Stomach (tissue), 9 donors: ENCODE data around the gene FSTL4. TPM values are rescaled to one million over a fixed set of nuclear protein-coding genes. Genes with fewer than 3 reads are reported as not detected.

Source experiments
- DNase-seq, 2 donors: peaks; one replicate each; pipeline versions ENCODE4 v3.0.0 to v3.0.0-alpha.2; 2013 to 2019
- H3K27ac ChIP-seq, 5 donors: fragments of 200-600 bp in 4 of 5; sonication (generic) in 4 of 5; one replicate each; pipeline ENCODE4 v1.5.1; 2013 to 2019; ENCODE audit warnings: mild to moderate bottlenecking in 1 of 5, moderate library complexity in 1 of 5
- H3K27me3 ChIP-seq, 3 donors: fragments of 200-600 bp; sonication (generic); one replicate each; pipeline ENCODE4 v1.5.1; 2017 to 2019; ENCODE audit warnings: mixed run types in 1 of 3
- H3K36me3 ChIP-seq, 4 donors: fragments of 200-600 bp; sonication (generic); 1 replicate in 3 of 4; 2 replicates in 1 of 4; pipeline ENCODE4 v1.5.1; 2016 to 2019
- H3K4me1 ChIP-seq, 4 donors: fragments of 200-600 bp; sonication (generic); one replicate each; pipeline ENCODE4 v1.5.1; 2016 to 2019
- H3K4me3 ChIP-seq, 4 donors: fragments of 200-600 bp; sonication (generic) in 3 of 4; one replicate each; pipeline ENCODE4 v1.5.1; 2016 to 2019; ENCODE audit warnings: mild to moderate bottlenecking in 1 of 4
- H3K9me3 ChIP-seq, 4 donors: fragments of 200-600 bp; sonication (generic); one replicate each; pipeline ENCODE4 v1.5.1; 2016 to 2019
- EP300 ChIP-seq: sonication (generic); formaldehyde crosslinking; IDR thresholded peaks from one replicate; pipeline ENCODE4 v1.6.1; 2017; ENCODE audit warnings: antibody characterized with exemption
- POLR2A ChIP-seq, 4 donors: fragments of 450-650 bp; IDR thresholded peaks; one replicate each; pipeline ENCODE4 v1.6.1; 2016; ENCODE audit warnings: antibody characterized with exemption in 4 of 4, control low read depth in 2 of 4, mild to moderate bottlenecking in 1 of 4, moderate library complexity in 1 of 4
- POLR2AphosphoS5 ChIP-seq, 3 donors: sonication (generic); formaldehyde crosslinking; IDR thresholded peaks; one replicate each; pipeline ENCODE4 v1.6.1; 2016; ENCODE audit warnings: antibody characterized with exemption in 3 of 3
- WGBS, 5 donors: extraction: QIAGEN DNeasy Blood & Tissue Kit in 3 of 5; methylation state at CpG; one replicate each; pipeline versions ENCODE4 v1.1.5 to v1.1.7; 2013 to 2018; 5-methylcytosine and 5-hydroxymethylcytosine counted together
- intact Hi-C: fragments of 100-400 bp; cut with DNase I; formaldehyde crosslinking; loops from one replicate; pipeline ENCODE4 v1.15.1; 2023; ENCODE audit warnings: low total_unique reads
- polyA plus RNA-seq, 3 donors: library from polyadenylated mRNA; stranded (reverse); fragments of 200-250 nt; gene quantifications; one replicate each; pipeline ENCODE4 v1.2.3, GENCODE V29; 2013
- total RNA-seq, 5 donors: library from RNA; depleted of rRNA; stranded (reverse); fragments of >200 nt; gene quantifications; one replicate each; pipeline versions ENCODE4 v1.1.0 to v1.2.3, GENCODE V29; 2014 to 2016
- TF ChIP-seq, protein P1 (sequence below), 7 experiments: fragments of 450-650 bp in 4 of 7; fragments of 200-600 bp in 3 of 7; sonication (generic) in 3 of 7; IDR thresholded peaks; one replicate each; pipeline ENCODE4 v1.5.1; 2016 to 2019; ENCODE audit warnings: antibody characterized with exemption in 7 of 7, control low read depth in 2 of 7, mild to moderate bottlenecking in 1 of 7
- donor health status: healthy with polysubstance abuse.
- donor health status: Bipolar disorder and iron deficiency.
- donor health status: healthy.

Gene FSTL4
- total and polyA plus RNA-seq, 8 donors = 0.37 to 0.55 TPM; not detected in 6

- Histone ChIP-seq H3K4me3 (no peak overlapping the region), H3K4me1 (no peaks in the 10 kb centered on the region), H3K9me3 (no peaks in the 10 kb centered on the region), H3K27me3 (peaks cover 0 to 18% (median 0%) of the 10 kb centered on the region in 3 donors), H3K36me3 (no peaks in the 10 kb centered on the region), H3K27ac (no peak overlapping the region)
- whole genome bisulfite sequencing, 5 donors = 65 to 73% (median 72%) methylated on average over 9 of the region's 9 CpGs
- TF ChIP-seq POLR2AphosphoS5 (IDR thresholded peaks at IDR 0.05) (no peak), POLR2A (IDR thresholded peaks at IDR 0.05) (no peak), EP300 (no peak)
- TF ChIP-seq, protein P1, sequence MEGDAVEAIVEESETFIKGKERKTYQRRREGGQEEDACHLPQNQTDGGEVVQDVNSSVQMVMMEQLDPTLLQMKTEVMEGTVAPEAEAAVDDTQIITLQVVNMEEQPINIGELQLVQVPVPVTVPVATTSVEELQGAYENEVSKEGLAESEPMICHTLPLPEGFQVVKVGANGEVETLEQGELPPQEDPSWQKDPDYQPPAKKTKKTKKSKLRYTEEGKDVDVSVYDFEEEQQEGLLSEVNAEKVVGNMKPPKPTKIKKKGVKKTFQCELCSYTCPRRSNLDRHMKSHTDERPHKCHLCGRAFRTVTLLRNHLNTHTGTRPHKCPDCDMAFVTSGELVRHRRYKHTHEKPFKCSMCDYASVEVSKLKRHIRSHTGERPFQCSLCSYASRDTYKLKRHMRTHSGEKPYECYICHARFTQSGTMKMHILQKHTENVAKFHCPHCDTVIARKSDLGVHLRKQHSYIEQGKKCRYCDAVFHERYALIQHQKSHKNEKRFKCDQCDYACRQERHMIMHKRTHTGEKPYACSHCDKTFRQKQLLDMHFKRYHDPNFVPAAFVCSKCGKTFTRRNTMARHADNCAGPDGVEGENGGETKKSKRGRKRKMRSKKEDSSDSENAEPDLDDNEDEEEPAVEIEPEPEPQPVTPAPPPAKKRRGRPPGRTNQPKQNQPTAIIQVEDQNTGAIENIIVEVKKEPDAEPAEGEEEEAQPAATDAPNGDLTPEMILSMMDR (IDR thresholded peaks at IDR 0.05) = no peak
- DNase-seq = no peak
- intact Hi-C loops = no loop called here
These were observed 89.2 kb downstream of the FSTL4 start for GRCh38 chr5:133523013-133523658.

GRCh38 chr5:133521801-133522200, 90.5 kb downstream of the FSTL4 start:
- TF ChIP-seq EP300 = no peak
- TF ChIP-seq, protein P1 (IDR thresholded peaks at IDR 0.05) = no peak
- TF ChIP-seq POLR2A (IDR thresholded peaks at IDR 0.05) = no peak
- no peak for TF ChIP-seq POLR2AphosphoS5 (IDR thresholded peaks at IDR 0.05)
- Histone ChIP-seq H3K27ac (no peak overlapping the region), H3K4me3 (no peak overlapping the region), H3K4me1 (no peaks in the 10 kb centered on the region), H3K36me3 (no peaks in the 10 kb centered on the region), H3K9me3 (no peaks in the 10 kb centered on the region), H3K27me3 (peaks cover 0 to 18% (median 0%) of the 10 kb centered on the region in 3 donors)
- WGBS, 5 donors = 88 to 98% (median 91%) methylated on average over 2 of the region's 2 CpGs
- intact Hi-C loops = no loop called here
- DNase-seq = no peak

- no peaks in the 10 kb centered on the region for H3K9me3 ChIP-seq
- DNase-seq = no peak
- H3K4me1 ChIP-seq = no peaks in the 10 kb centered on the region
- TF ChIP-seq, protein P1 (IDR thresholded peaks at IDR 0.05) = no peak
- TF ChIP-seq POLR2AphosphoS5 (IDR thresholded peaks at IDR 0.05) = no peak
- WGBS, 5 donors = 40 to 77% (median 64%) methylated on average over 2 of the region's 2 CpGs
- no peaks in the 10 kb centered on the region for H3K36me3 ChIP-seq
- no peak overlapping the region for H3K4me3 ChIP-seq
- intact Hi-C loops = no loop called here
- H3K27ac ChIP-seq = no peak overlapping the region
- H3K27me3 ChIP-seq = peaks cover 0 to 18% (median 0%) of the 10 kb centered on the region in 3 donors
These were observed 91.2 kb downstream of the FSTL4 start for GRCh38 chr5:133520991-133521706.

- TF ChIP-seq POLR2AphosphoS5 (IDR thresholded peaks at IDR 0.05) (no peak), POLR2A (IDR thresholded peaks at IDR 0.05) (no peak), EP300 (no peak)
- TF ChIP-seq, protein P1 (IDR thresholded peaks at IDR 0.05) = no peak
- no peaks in the 10 kb centered on the region for H3K36me3 ChIP-seq
- H3K27ac ChIP-seq = no peak overlapping the region
- peaks cover 0 to 18% (median 0%) of the 10 kb centered on the region in 3 donors for H3K27me3 ChIP-seq
- no peaks in the 10 kb centered on the region for H3K9me3 ChIP-seq
- WGBS, 5 donors = 37 to 68% (median 58%) methylated on average over 4 of the region's 4 CpGs
- intact Hi-C loops = no loop called here
- no peak overlapping the region for H3K4me3 ChIP-seq
- DNase-seq = no peak
- H3K4me1 ChIP-seq = no peaks in the 10 kb centered on the region
These were observed 92.3 kb downstream of the FSTL4 start for GRCh38 chr5:133520062-133520461.
